ENCODE measurements around the gene VAV2. TPM values are rescaled to one million over a fixed set of nuclear protein-coding genes. Genes with fewer than 3 reads are reported as not detected.

Gene VAV2
- total and polyA plus RNA-seq, 4 donors = 4.9 to 26.4 (median 17.0) TPM

GRCh38 chr9:133995012-133995896 lies 3.1 kb upstream of the VAV2 start:
- H3K9me3 ChIP-seq (ENCODE audit: control insufficient read depth in 4 of 4, low read length in 3 of 4) = no peaks in the 10 kb centered on the region
- WGBS = 71% methylated on average over 17 of the region's 17 CpGs
- no peak overlapping the region for H3K9ac ChIP-seq (ENCODE audit: low read depth in 1 of 2, low read length in 2 of 2)
- no peak for DNase-seq (ENCODE audit: low spot score)
- no peaks in the 10 kb centered on the region for H3K27me3 ChIP-seq (ENCODE audit: control insufficient read depth in 4 of 4, insufficient read depth in 4 of 4, low read length in 3 of 4)
- no peak overlapping the region for H3K27ac ChIP-seq (ENCODE audit: low read depth in 1 of 2, low read length in 2 of 2)
- no peaks in the 10 kb centered on the region for H3K36me3 ChIP-seq (ENCODE audit: control insufficient read depth in 4 of 4, insufficient read depth in 3 of 4, low read depth in 1 of 4, low read length in 3 of 4)
- peaks cover 8 to 24% (median 17%) of the 10 kb centered on the region in 4 donors for H3K4me1 ChIP-seq (ENCODE audit: control insufficient read depth in 4 of 4, insufficient read depth in 4 of 4, low read length in 3 of 4)
- TF ChIP-seq, protein P1, sequence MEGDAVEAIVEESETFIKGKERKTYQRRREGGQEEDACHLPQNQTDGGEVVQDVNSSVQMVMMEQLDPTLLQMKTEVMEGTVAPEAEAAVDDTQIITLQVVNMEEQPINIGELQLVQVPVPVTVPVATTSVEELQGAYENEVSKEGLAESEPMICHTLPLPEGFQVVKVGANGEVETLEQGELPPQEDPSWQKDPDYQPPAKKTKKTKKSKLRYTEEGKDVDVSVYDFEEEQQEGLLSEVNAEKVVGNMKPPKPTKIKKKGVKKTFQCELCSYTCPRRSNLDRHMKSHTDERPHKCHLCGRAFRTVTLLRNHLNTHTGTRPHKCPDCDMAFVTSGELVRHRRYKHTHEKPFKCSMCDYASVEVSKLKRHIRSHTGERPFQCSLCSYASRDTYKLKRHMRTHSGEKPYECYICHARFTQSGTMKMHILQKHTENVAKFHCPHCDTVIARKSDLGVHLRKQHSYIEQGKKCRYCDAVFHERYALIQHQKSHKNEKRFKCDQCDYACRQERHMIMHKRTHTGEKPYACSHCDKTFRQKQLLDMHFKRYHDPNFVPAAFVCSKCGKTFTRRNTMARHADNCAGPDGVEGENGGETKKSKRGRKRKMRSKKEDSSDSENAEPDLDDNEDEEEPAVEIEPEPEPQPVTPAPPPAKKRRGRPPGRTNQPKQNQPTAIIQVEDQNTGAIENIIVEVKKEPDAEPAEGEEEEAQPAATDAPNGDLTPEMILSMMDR (IDR thresholded peaks at IDR 0.05; ENCODE audit: low read depth, low read length, missing input control) = peak; percentile 17
- TF ChIP-seq JUND (IDR thresholded peaks at IDR 0.05) = no peak
- no peak overlapping the region for H3K4me3 ChIP-seq (ENCODE audit: low read depth in 1 of 3, low read length in 3 of 3)

DNA sequence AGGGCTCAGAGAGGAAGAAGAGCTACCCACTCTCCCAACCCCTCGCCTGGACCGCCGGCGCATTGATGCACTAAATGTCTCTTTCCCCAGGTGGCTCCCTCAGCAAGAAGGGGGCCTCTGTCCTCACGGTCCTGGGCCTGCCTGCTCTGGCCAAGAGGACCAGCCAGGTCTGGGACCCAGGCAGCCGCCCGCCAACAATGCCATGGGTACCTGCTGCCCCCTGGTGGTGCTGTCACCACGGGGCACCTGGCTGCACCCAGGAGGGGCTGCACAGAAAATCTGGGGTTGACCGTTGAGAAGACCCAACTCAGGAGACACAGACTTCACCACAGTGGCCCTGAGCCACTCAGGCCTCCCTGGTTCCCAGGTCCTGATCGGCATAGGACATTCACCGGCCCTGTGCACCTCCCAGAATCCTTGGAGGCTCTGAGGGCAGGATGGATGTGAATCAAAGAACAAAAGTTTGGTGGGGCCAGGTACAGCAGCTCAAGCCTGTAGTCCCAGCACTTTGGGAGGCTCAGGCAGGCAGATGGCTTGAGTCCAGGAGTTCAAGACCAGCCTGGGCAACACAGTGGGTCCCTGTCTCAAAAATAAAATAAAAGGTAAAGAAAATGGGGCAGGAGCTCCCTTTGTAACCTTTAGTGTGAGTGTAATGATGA lies 2.4 kb upstream of the VAV2 start:
- H3K4me3 ChIP-seq (ENCODE audit: low read depth in 1 of 3, low read length in 3 of 3) = no peak overlapping the region
- 8% methylated on average over 11 of the region's 11 CpGs for WGBS
- no peak overlapping the region for H3K9ac ChIP-seq (ENCODE audit: low read depth in 1 of 2, low read length in 2 of 2)
- H3K36me3 ChIP-seq (ENCODE audit: control insufficient read depth in 4 of 4, insufficient read depth in 3 of 4, low read depth in 1 of 4, low read length in 3 of 4) = no peaks in the 10 kb centered on the region
- H3K27me3 ChIP-seq (ENCODE audit: control insufficient read depth in 4 of 4, insufficient read depth in 4 of 4, low read length in 3 of 4) = no peaks in the 10 kb centered on the region
- DNase-seq (ENCODE audit: low spot score) = peak; percentile 83
- TF ChIP-seq RAD21 (IDR thresholded peaks at IDR 0.05) (peak; percentile 99 to 100), FOXA1 (IDR thresholded peaks at IDR 0.05) (no peak), ZBTB33 (IDR thresholded peaks at IDR 0.05) (no peak)
- TF ChIP-seq, protein P1 (IDR thresholded peaks at IDR 0.05; ENCODE audit: low read depth, low read length, missing input control) = peak; percentile 98
- H3K9me3 ChIP-seq (ENCODE audit: control insufficient read depth in 4 of 4, low read length in 3 of 4) = no peaks in the 10 kb centered on the region
- H3K27ac ChIP-seq (ENCODE audit: low read depth in 1 of 2, low read length in 2 of 2) = peak overlapping the region in 1 of 2 donors; percentile 99
- peaks cover 13 to 32% (median 24%) of the 10 kb centered on the region in 4 donors for H3K4me1 ChIP-seq (ENCODE audit: control insufficient read depth in 4 of 4, insufficient read depth in 4 of 4, low read length in 3 of 4)

- 53% methylated on average over 16 of the region's 16 CpGs for WGBS
- no peak for DNase-seq (ENCODE audit: low spot score)
These were observed 1.6 kb upstream of the VAV2 start for GRCh38 chr9:133993635-133994253.

More at GRCh38 chr9:133993635-133994253, 1.6 kb upstream of the VAV2 start:
- H3K4me1 ChIP-seq (ENCODE audit: control insufficient read depth in 4 of 4, insufficient read depth in 4 of 4, low read length in 3 of 4) = peaks cover 13 to 32% (median 24%) of the 10 kb centered on the region in 4 donors
- no peaks in the 10 kb centered on the region for H3K27me3 ChIP-seq (ENCODE audit: control insufficient read depth in 4 of 4, insufficient read depth in 4 of 4, low read length in 3 of 4)
- TF ChIP-seq, protein P2, sequence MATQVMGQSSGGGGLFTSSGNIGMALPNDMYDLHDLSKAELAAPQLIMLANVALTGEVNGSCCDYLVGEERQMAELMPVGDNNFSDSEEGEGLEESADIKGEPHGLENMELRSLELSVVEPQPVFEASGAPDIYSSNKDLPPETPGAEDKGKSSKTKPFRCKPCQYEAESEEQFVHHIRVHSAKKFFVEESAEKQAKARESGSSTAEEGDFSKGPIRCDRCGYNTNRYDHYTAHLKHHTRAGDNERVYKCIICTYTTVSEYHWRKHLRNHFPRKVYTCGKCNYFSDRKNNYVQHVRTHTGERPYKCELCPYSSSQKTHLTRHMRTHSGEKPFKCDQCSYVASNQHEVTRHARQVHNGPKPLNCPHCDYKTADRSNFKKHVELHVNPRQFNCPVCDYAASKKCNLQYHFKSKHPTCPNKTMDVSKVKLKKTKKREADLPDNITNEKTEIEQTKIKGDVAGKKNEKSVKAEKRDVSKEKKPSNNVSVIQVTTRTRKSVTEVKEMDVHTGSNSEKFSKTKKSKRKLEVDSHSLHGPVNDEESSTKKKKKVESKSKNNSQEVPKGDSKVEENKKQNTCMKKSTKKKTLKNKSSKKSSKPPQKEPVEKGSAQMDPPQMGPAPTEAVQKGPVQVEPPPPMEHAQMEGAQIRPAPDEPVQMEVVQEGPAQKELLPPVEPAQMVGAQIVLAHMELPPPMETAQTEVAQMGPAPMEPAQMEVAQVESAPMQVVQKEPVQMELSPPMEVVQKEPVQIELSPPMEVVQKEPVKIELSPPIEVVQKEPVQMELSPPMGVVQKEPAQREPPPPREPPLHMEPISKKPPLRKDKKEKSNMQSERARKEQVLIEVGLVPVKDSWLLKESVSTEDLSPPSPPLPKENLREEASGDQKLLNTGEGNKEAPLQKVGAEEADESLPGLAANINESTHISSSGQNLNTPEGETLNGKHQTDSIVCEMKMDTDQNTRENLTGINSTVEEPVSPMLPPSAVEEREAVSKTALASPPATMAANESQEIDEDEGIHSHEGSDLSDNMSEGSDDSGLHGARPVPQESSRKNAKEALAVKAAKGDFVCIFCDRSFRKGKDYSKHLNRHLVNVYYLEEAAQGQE (IDR thresholded peaks at IDR 0.05) = no peak
- no peak for TF ChIP-seq ZBTB33 (IDR thresholded peaks at IDR 0.05)
- no peak for TF ChIP-seq HNF4A (conservative IDR thresholded peaks at IDR 0.05)
- TF ChIP-seq RAD21 (IDR thresholded peaks at IDR 0.05) = no peak
- no peak for TF ChIP-seq EGR1 (IDR thresholded peaks at IDR 0.05; ENCODE audit: low read depth in 2 of 2)
- no peaks in the 10 kb centered on the region for H3K36me3 ChIP-seq (ENCODE audit: control insufficient read depth in 4 of 4, insufficient read depth in 3 of 4, low read depth in 1 of 4, low read length in 3 of 4)
- H3K4me3 ChIP-seq (ENCODE audit: low read depth in 1 of 3, low read length in 3 of 3) = peak overlapping the region in 2 of 3 donors; percentile 81 to 90
- H3K9me3 ChIP-seq (ENCODE audit: control insufficient read depth in 4 of 4, low read length in 3 of 4) = no peaks in the 10 kb centered on the region
- peak overlapping the region; percentile 98 to 99 for H3K27ac ChIP-seq (ENCODE audit: low read depth in 1 of 2, low read length in 2 of 2)
- peak overlapping the region; percentile 53 to 78 for H3K9ac ChIP-seq (ENCODE audit: low read depth in 1 of 2, low read length in 2 of 2)
